Measurements from ENCODE around the gene ACRV1.

The ACRV1 gene

DNA sequence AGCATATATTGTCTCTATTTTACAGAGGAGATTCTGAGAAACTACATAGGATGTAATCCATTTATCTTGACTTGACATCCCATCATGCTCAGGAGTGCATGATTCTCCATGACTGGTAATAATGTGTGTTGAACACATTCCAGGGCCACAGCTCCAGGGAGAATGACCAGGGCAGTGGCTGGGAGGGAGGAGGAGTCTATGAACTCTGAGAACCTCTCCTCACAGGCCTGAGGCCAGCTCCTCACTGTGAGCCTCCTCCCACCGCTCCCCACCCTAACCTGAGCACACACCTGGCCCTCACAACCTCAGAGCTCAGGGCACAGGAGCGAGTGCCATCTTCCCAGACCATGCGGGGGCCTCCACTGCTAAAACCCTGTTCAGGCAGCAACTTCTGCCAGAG is 8.0 kb upstream of the ACRV1 start:
- TF ChIP-seq, protein P1, sequence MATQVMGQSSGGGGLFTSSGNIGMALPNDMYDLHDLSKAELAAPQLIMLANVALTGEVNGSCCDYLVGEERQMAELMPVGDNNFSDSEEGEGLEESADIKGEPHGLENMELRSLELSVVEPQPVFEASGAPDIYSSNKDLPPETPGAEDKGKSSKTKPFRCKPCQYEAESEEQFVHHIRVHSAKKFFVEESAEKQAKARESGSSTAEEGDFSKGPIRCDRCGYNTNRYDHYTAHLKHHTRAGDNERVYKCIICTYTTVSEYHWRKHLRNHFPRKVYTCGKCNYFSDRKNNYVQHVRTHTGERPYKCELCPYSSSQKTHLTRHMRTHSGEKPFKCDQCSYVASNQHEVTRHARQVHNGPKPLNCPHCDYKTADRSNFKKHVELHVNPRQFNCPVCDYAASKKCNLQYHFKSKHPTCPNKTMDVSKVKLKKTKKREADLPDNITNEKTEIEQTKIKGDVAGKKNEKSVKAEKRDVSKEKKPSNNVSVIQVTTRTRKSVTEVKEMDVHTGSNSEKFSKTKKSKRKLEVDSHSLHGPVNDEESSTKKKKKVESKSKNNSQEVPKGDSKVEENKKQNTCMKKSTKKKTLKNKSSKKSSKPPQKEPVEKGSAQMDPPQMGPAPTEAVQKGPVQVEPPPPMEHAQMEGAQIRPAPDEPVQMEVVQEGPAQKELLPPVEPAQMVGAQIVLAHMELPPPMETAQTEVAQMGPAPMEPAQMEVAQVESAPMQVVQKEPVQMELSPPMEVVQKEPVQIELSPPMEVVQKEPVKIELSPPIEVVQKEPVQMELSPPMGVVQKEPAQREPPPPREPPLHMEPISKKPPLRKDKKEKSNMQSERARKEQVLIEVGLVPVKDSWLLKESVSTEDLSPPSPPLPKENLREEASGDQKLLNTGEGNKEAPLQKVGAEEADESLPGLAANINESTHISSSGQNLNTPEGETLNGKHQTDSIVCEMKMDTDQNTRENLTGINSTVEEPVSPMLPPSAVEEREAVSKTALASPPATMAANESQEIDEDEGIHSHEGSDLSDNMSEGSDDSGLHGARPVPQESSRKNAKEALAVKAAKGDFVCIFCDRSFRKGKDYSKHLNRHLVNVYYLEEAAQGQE (IDR thresholded peaks at IDR 0.05; ENCODE audit: low read depth), result no peak
- no peak for TF ChIP-seq CREB1 (IDR thresholded peaks at IDR 0.05; ENCODE audit: low read depth)
- no peak for TF ChIP-seq CEBPB (IDR thresholded peaks at IDR 0.05)
- TF ChIP-seq EP300 (IDR thresholded peaks at IDR 0.05; ENCODE audit: borderline replicate concordance), result no peak
- TF ChIP-seq TCF12 (IDR thresholded peaks at IDR 0.05; ENCODE audit: low read depth), result no peak
- no peak for TF ChIP-seq RAD21 (IDR thresholded peaks at IDR 0.05; ENCODE audit: low read depth)
- TF ChIP-seq FOXM1 (IDR thresholded peaks at IDR 0.05; ENCODE audit: borderline replicate concordance, low read depth), result no peak
- TF ChIP-seq ZBTB7A (IDR thresholded peaks at IDR 0.05; ENCODE audit: low read depth), result no peak
- no peak for TF ChIP-seq EGR1 (IDR thresholded peaks at IDR 0.05)
- TF ChIP-seq TEAD4 (IDR thresholded peaks at IDR 0.05), result no peak
- TF ChIP-seq, protein P2, sequence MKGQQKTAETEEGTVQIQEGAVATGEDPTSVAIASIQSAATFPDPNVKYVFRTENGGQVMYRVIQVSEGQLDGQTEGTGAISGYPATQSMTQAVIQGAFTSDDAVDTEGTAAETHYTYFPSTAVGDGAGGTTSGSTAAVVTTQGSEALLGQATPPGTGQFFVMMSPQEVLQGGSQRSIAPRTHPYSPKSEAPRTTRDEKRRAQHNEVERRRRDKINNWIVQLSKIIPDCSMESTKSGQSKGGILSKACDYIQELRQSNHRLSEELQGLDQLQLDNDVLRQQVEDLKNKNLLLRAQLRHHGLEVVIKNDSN (IDR thresholded peaks at IDR 0.05), result no peak
- TF ChIP-seq, protein P3, sequence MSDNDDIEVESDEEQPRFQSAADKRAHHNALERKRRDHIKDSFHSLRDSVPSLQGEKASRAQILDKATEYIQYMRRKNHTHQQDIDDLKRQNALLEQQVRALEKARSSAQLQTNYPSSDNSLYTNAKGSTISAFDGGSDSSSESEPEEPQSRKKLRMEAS (IDR thresholded peaks at IDR 0.05), result no peak
- TF ChIP-seq YY1 (IDR thresholded peaks at IDR 0.05; ENCODE audit: low read depth), result no peak
- no peak for TF ChIP-seq NFIC (IDR thresholded peaks at IDR 0.05)
- no peak for TF ChIP-seq TAF1 (IDR thresholded peaks at IDR 0.05; ENCODE audit: low read depth)

DNA sequence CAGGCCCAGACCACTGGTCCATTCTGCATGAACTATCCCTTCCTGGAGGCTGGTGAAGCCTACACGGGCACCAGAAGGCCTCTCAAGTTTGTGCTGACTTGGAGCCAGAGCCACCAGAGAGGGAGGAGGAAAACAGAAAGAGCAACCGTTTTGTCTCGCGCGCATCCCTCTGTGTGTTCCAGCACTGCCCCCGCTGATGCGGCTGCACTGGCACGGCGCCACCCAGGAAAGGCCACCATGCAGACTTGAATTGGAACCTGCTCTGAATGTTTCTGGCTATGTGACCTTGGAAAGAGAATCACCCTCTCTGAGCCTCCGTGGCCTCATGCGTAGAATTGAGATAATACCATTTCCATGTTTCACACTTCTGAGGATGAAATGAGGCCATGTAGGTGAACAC is 7.4 kb upstream of the ACRV1 start:
- no peak for TF ChIP-seq TCF12 (IDR thresholded peaks at IDR 0.05; ENCODE audit: low read depth)
- no peak for TF ChIP-seq CEBPB (IDR thresholded peaks at IDR 0.05)
- no peak for TF ChIP-seq ZBTB7A (IDR thresholded peaks at IDR 0.05; ENCODE audit: low read depth)
- TF ChIP-seq, protein P3 (IDR thresholded peaks at IDR 0.05), result no peak
- TF ChIP-seq RAD21 (IDR thresholded peaks at IDR 0.05; ENCODE audit: low read depth), result no peak

DNA sequence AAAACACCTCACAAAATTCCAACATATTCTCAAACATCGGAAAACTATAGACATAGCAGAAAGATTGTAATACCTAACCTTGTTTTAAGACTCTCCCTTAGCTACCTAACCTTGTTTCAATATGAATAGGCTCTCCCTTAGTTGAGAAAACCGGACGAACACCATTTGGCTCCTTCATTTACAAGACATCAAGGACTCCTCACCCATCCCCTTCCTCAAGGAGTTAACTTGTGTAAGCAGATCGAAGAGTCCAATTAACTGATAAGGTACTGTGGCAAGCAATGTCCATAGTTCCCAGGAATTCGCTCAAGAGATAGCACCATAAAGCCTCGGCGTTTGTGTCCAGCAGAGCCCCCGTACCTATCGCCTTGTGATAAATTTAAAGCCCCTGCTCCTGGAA is 4.6 kb upstream of the ACRV1 start:
- no peak for TF ChIP-seq NFIC (IDR thresholded peaks at IDR 0.05)
- TF ChIP-seq, protein P2 (IDR thresholded peaks at IDR 0.05), result no peak
- TF ChIP-seq TAF1 (IDR thresholded peaks at IDR 0.05; ENCODE audit: low read depth), result no peak
- TF ChIP-seq ZBTB7A (IDR thresholded peaks at IDR 0.05; ENCODE audit: low read depth), result no peak
- TF ChIP-seq YY1 (IDR thresholded peaks at IDR 0.05; ENCODE audit: low read depth), result no peak
- TF ChIP-seq RAD21 (IDR thresholded peaks at IDR 0.05; ENCODE audit: low read depth), result no peak
- TF ChIP-seq CREB1 (IDR thresholded peaks at IDR 0.05; ENCODE audit: low read depth), result no peak
- no peak for TF ChIP-seq EP300 (IDR thresholded peaks at IDR 0.05; ENCODE audit: borderline replicate concordance)
- TF ChIP-seq, protein P1 (IDR thresholded peaks at IDR 0.05; ENCODE audit: low read depth), result no peak
- TF ChIP-seq, protein P3 (IDR thresholded peaks at IDR 0.05), result no peak
- TF ChIP-seq EGR1 (IDR thresholded peaks at IDR 0.05), result no peak
- no peak for TF ChIP-seq TEAD4 (IDR thresholded peaks at IDR 0.05)
- no peak for TF ChIP-seq FOXM1 (IDR thresholded peaks at IDR 0.05; ENCODE audit: borderline replicate concordance, low read depth)
- TF ChIP-seq CEBPB (IDR thresholded peaks at IDR 0.05), result no peak

DNA sequence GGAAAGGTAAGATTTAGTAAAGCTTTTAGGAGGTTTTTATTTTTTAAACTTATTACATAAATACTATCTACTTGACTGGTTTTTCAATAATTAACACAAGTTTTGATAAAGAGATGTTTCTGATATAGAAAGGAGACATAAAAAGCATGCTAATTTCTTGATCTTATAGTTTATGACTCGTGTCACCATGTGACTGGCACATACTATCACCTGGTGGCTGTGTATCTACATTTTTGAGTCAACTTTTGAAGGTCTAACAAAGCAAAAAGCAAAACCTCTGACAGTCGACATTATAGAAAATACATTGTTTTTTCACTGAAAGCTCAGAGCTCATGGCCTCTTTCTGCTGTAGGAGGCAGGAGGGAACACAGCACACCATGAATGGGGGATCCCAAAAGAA is 810 bp downstream of the ACRV1 start:
- no peak for TF ChIP-seq CREB1 (IDR thresholded peaks at IDR 0.05; ENCODE audit: low read depth)
- no peak for TF ChIP-seq TAF1 (IDR thresholded peaks at IDR 0.05; ENCODE audit: low read depth)
- no peak for TF ChIP-seq YY1 (IDR thresholded peaks at IDR 0.05; ENCODE audit: low read depth)
- no peak for TF ChIP-seq FOXM1 (IDR thresholded peaks at IDR 0.05; ENCODE audit: borderline replicate concordance, low read depth)
- TF ChIP-seq, protein P3 (IDR thresholded peaks at IDR 0.05), result no peak
- TF ChIP-seq EP300 (IDR thresholded peaks at IDR 0.05; ENCODE audit: borderline replicate concordance), result no peak
- TF ChIP-seq TEAD4 (IDR thresholded peaks at IDR 0.05), result no peak
- TF ChIP-seq EGR1 (IDR thresholded peaks at IDR 0.05), result no peak
- no peak for TF ChIP-seq CEBPB (IDR thresholded peaks at IDR 0.05)
- TF ChIP-seq RAD21 (IDR thresholded peaks at IDR 0.05; ENCODE audit: low read depth), result no peak
- TF ChIP-seq, protein P2 (IDR thresholded peaks at IDR 0.05), result no peak
- TF ChIP-seq, protein P1 (IDR thresholded peaks at IDR 0.05; ENCODE audit: low read depth), result no peak
- TF ChIP-seq TCF12 (IDR thresholded peaks at IDR 0.05; ENCODE audit: low read depth), result no peak
- TF ChIP-seq ZBTB7A (IDR thresholded peaks at IDR 0.05; ENCODE audit: low read depth), result no peak
- TF ChIP-seq NFIC (IDR thresholded peaks at IDR 0.05), result no peak
